ENCODE data around the gene GOLGA7B.
A peak's percentile ranks its signal among the peaks of the same experiment; 100 is the strongest.
"Not testable (repeated sequence)": the region's sequence is repeated elsewhere in the genome, so short reads cannot be mapped to it uniquely, and the experiment has no call there.

Gene GOLGA7B

DNA sequence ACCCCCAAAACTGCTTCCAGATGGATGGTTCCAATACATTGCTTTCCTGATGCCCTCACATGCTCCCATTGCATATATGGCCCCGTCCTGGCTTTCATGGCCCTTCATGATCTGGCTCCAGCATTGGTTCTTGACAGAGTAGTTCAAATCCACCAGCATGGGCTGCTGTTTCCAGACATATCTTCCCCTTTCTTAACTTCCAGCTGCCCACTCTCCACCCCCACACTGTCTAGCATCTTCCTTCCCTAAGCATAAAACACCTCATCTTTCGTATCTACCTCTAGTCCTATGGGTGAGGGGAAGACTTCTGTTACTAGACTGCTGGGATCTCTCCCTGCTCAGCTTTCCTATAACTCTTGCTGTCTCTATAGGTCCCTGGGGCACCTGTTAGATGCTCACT lies 13.2 kb upstream of the GOLGA7B start:
- Histone ChIP-seq H3K9me3 (replicated peaks; ENCODE audit: low read length) (no peaks in the 10 kb centered on the region), H3K4me1 (ENCODE audit: control insufficient read depth, insufficient read depth, low read length) (peaks cover 11% of the 10 kb centered on the region), H3K9ac (ENCODE audit: low read depth, low read length) (no peak overlapping the region), H3K4me2 (ENCODE audit: low read length) (no peak overlapping the region), H3K27me3 (ENCODE audit: control insufficient read depth, insufficient read depth, low read length) (peaks cover 51% of the 10 kb centered on the region), H3K4me3 (ENCODE audit: low read length) (no peak overlapping the region), H3K36me3 (ENCODE audit: insufficient read depth, low read length) (no peaks in the 10 kb centered on the region)

DNA sequence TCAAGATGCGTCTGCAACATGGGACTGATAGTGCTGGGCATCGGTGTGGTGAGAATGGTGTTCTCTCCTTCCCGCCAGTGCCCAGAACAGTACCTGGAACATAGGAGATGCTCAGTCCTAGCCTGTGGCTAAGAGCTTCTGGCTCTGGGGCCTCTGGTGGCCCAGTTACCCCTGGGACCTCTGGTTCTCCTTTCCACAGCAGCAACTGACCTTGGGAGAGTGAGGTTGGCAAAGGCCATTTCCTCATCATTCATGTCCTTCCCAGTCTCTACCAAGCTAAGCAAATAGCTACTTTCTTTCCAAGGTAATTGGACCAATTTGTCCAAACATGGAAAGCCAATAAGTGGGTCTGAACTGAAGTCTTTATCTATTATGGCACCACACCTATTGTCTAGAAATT lies 11.6 kb upstream of the GOLGA7B start:
- no peak overlapping the region for H3K9ac ChIP-seq (ENCODE audit: low read depth, low read length)
- peaks cover 39% of the 10 kb centered on the region for H3K27me3 ChIP-seq (ENCODE audit: control insufficient read depth, insufficient read depth, low read length)
- no peaks in the 10 kb centered on the region for H3K9me3 ChIP-seq (replicated peaks; ENCODE audit: low read length)
- no peak overlapping the region for H3K4me2 ChIP-seq (ENCODE audit: low read length)
- H3K4me3 ChIP-seq (ENCODE audit: low read length), result no peak overlapping the region
- no peaks in the 10 kb centered on the region for H3K36me3 ChIP-seq (ENCODE audit: insufficient read depth, low read length)
- H3K4me1 ChIP-seq (ENCODE audit: control insufficient read depth, insufficient read depth, low read length), result peaks cover 11% of the 10 kb centered on the region

DNA sequence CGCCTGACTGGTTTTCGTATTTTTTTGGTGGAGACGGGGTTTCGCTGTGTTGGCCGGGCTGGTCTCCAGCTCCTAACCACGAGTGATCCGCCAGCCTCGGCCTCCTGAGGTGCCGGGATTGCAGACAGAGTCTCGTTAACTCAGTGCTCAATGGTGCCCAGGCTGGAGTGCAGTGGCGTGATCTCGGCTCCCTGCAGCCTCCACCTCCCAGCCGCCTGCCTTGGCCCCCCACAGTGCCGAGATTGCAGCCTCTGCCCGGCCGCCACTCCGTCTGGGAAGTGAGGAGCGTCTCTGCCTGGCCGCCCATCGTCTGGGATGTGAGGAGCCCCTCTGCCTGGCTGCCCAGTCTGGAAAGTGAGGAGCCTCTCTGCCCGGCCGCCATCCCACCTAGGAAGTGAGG lies 8.5 kb upstream of the GOLGA7B start:
- H3K4me2 ChIP-seq (ENCODE audit: low read length); H3K36me3 ChIP-seq (ENCODE audit: insufficient read depth, low read length); H3K9ac ChIP-seq (ENCODE audit: low read depth, low read length); H3K4me3 ChIP-seq (ENCODE audit: low read length); H3K9me3 ChIP-seq (replicated peaks; ENCODE audit: low read length): not testable (repeated sequence)
- peaks cover 44% of the 10 kb centered on the region for H3K27me3 ChIP-seq (ENCODE audit: control insufficient read depth, insufficient read depth, low read length)
- H3K4me1 ChIP-seq (ENCODE audit: control insufficient read depth, insufficient read depth, low read length), result peaks cover 11% of the 10 kb centered on the region

DNA sequence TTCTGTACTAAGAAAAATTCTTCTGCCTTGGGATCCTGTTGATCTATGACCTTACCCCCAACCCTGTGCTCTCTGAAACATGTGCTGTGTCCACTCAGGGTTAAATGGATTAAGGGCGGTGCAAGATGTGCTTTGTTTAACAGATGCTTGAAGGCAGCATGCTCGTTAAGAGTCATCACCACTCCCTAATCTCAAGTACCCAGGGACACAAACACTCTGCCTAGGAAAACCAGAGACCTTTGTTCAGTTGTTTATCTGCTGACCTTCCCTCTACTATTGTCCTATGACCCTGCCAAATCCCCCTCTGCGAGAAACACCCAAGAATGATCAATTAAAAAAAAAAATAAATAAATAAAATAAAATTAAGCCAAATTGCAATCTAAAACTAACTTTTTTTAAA lies 7.5 kb upstream of the GOLGA7B start:
- H3K36me3 ChIP-seq (ENCODE audit: insufficient read depth, low read length); H3K4me2 ChIP-seq (ENCODE audit: low read length); H3K4me3 ChIP-seq (ENCODE audit: low read length); H3K9ac ChIP-seq (ENCODE audit: low read depth, low read length); H3K9me3 ChIP-seq (replicated peaks; ENCODE audit: low read length): not testable (repeated sequence)
- H3K4me1 ChIP-seq (ENCODE audit: control insufficient read depth, insufficient read depth, low read length), result peaks cover 11% of the 10 kb centered on the region
- H3K27me3 ChIP-seq (ENCODE audit: control insufficient read depth, insufficient read depth, low read length), result peaks cover 47% of the 10 kb centered on the region

DNA sequence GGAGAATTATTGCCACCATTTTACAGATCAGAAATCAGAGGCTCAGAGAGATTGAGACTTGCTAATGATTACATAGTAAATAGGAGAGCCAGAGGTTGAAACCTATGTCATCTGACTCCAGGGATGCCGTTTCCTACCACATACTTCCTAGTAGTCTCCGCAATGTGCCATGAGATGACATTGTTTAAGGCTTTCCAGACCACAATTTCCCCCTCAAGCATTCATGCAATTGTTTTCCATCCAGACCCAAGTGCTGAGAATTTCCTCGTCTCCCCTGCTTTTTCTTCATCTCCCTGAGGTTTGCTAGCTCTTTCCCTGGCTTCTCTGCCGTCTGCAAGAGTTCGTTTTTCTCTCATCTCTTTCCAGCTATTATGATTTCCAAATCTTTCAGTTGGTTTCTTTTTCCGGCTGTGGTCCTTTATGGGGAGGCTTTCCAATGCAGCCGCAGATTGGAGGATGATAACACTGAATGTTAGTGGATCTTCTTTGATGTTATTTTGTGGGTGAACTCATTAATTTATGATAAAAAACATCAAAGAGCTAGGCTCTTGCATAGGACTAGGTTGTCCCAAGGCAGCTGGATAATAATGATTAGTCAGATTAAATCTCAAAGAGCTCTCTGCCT lies 6.9 kb upstream of the GOLGA7B start:
- H3K9ac ChIP-seq (ENCODE audit: low read depth, low read length), result no peak overlapping the region
- H3K9me3 ChIP-seq (replicated peaks; ENCODE audit: low read length), result no peaks in the 10 kb centered on the region
- H3K4me2 ChIP-seq (ENCODE audit: low read length), result no peak overlapping the region
- peaks cover 45% of the 10 kb centered on the region for H3K27me3 ChIP-seq (ENCODE audit: control insufficient read depth, insufficient read depth, low read length)
- no peak overlapping the region for H3K4me3 ChIP-seq (ENCODE audit: low read length)
- peaks cover 11% of the 10 kb centered on the region for H3K4me1 ChIP-seq (ENCODE audit: control insufficient read depth, insufficient read depth, low read length)
- no peaks in the 10 kb centered on the region for H3K36me3 ChIP-seq (ENCODE audit: insufficient read depth, low read length)

DNA sequence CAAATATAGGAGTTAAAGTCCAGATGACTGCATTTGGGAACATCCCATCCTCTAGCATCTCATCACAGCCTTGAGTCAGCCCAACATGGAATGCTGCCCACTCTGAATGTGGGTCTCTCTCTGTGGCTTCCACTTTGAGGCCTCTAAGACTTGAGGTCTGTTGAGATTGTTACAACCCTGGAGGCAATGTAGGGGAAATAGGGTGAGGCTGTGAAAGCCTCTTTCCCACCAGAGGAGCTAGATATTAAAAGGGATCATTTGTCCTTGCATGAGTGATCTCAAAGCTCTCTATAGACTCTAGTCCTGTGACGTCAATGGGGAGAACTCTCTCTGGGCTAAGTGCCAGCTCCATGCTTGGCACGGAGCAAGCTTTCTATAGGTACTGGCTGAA lies 6.4 kb upstream of the GOLGA7B start:
- Histone ChIP-seq H3K36me3 (ENCODE audit: insufficient read depth, low read length) (no peaks in the 10 kb centered on the region), H3K9ac (ENCODE audit: low read depth, low read length) (no peak overlapping the region), H3K9me3 (replicated peaks; ENCODE audit: low read length) (no peaks in the 10 kb centered on the region), H3K4me2 (ENCODE audit: low read length) (no peak overlapping the region), H3K27me3 (ENCODE audit: control insufficient read depth, insufficient read depth, low read length) (peaks cover 43% of the 10 kb centered on the region), H3K4me3 (ENCODE audit: low read length) (no peak overlapping the region), H3K4me1 (ENCODE audit: control insufficient read depth, insufficient read depth, low read length) (peaks cover 11% of the 10 kb centered on the region)

DNA sequence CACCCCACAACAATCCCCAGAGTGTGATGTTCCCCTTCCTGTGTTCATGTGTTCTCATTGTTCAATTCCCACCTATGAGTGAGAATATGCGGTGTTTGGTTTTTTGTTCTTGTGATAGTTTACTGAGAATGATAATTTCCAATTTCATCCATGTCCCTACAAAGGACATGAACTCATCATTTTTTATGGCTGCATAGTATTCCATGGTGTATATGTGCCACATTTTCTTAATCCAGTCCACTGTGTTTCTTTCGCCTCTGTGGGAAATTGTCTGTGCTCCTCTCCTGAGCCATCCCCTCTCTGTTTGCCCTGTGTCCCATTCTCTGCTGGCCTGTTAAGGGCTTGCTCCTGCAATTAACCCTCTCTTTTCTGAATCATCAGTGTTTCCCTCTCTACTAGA lies 5.7 kb upstream of the GOLGA7B start:
- not testable (repeated sequence) for H3K9me3 ChIP-seq (replicated peaks; ENCODE audit: low read length); H3K4me2 ChIP-seq (ENCODE audit: low read length); H3K36me3 ChIP-seq (ENCODE audit: insufficient read depth, low read length); H3K4me3 ChIP-seq (ENCODE audit: low read length); H3K9ac ChIP-seq (ENCODE audit: low read depth, low read length)
- Histone ChIP-seq H3K4me1 (ENCODE audit: control insufficient read depth, insufficient read depth, low read length) (peaks cover 11% of the 10 kb centered on the region), H3K27me3 (ENCODE audit: control insufficient read depth, insufficient read depth, low read length) (peaks cover 41% of the 10 kb centered on the region)

DNA sequence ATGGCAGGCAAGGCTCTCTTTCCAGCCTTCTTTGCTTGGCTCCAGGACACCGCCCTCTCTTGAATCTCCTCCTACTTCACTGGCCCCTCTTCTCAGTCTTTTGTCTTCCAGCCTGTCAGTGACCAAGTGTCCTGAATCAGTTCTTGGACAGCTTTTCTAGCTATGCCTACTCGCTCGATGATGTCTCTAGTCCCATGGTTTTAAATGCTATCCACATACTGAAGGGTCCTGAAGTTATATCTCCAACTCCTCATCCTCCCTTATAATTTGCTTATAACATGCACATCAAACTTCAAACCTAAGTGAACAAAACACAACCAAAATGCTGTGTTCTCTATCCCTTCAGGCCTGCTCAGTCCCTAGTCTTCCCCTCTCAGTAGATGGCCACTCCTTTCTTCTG lies 5.0 kb upstream of the GOLGA7B start:
- Histone ChIP-seq H3K4me2 (ENCODE audit: low read length) (no peak overlapping the region), H3K9ac (ENCODE audit: low read depth, low read length) (no peak overlapping the region), H3K27me3 (ENCODE audit: control insufficient read depth, insufficient read depth, low read length) (peaks cover 45% of the 10 kb centered on the region), H3K4me3 (ENCODE audit: low read length) (no peak overlapping the region), H3K9me3 (replicated peaks; ENCODE audit: low read length) (no peaks in the 10 kb centered on the region), H3K36me3 (ENCODE audit: insufficient read depth, low read length) (no peaks in the 10 kb centered on the region), H3K4me1 (ENCODE audit: control insufficient read depth, insufficient read depth, low read length) (peaks cover 10% of the 10 kb centered on the region)

DNA sequence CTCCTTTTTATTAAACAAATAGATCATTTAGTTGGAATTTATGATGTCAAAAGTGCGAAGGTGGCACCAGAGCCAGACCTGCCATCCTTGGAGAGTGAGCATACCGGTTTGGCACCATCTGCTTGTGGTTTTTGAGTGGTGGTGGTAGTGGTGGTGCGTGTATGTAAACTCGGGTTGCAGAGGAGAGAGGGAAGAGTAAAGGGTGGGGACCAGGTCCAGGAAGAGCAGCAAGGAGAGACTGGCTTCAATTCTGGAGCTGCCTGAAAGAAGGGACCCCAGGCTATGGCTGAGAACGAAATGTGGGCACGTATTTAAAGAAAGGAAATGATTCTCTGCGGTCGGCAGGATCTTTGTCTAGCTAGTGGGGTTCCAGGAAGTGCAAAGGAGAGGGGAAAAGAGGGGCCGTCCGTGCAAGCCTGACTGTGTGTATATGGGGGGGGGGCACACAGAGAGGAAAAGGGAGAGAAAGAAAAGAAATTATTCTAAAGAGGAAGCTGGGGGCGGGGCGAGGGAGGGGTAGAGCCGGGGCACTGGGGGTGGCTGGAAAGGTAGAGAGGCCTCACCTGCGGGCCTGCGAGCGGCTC lies 448 bp upstream of the GOLGA7B start:
- Histone ChIP-seq H3K9ac (ENCODE audit: low read depth, low read length) (no peak overlapping the region), H3K4me3 (ENCODE audit: low read length) (peak overlapping the region; percentile 59), H3K27me3 (ENCODE audit: control insufficient read depth, insufficient read depth, low read length) (peaks cover 72% of the 10 kb centered on the region), H3K4me1 (ENCODE audit: control insufficient read depth, insufficient read depth, low read length) (no peaks in the 10 kb centered on the region), H3K9me3 (replicated peaks; ENCODE audit: low read length) (no peaks in the 10 kb centered on the region), H3K36me3 (ENCODE audit: insufficient read depth, low read length) (no peaks in the 10 kb centered on the region), H3K4me2 (ENCODE audit: low read length) (peak overlapping the region; percentile 74)

DNA sequence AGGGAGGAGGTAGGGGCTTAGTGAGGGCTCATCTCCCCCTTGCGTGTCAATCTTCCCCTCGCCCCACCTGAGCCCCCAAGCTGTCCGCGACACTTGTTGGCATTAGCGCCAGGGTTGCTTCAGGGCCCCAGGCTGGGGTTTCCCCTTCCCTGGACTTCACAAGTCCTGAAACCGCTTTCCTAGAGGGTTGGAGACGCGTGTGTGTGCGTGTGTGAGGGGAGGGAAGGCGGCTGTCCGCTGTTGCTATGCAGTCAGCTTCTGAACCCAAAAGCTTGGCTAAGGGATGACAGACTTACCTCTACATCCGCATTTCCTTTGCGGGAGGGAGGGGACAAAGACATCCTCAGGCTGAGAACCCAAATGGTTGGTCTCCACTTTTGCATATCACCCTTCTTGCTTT lies 803 bp downstream of the GOLGA7B start:
- H3K36me3 ChIP-seq (ENCODE audit: insufficient read depth, low read length), result no peaks in the 10 kb centered on the region
- H3K27me3 ChIP-seq (ENCODE audit: control insufficient read depth, insufficient read depth, low read length), result peaks cover 76% of the 10 kb centered on the region
- H3K9ac ChIP-seq (ENCODE audit: low read depth, low read length), result no peak overlapping the region
- H3K4me2 ChIP-seq (ENCODE audit: low read length), result no peak overlapping the region
- no peaks in the 10 kb centered on the region for H3K4me1 ChIP-seq (ENCODE audit: control insufficient read depth, insufficient read depth, low read length)
- no peak overlapping the region for H3K4me3 ChIP-seq (ENCODE audit: low read length)
- H3K9me3 ChIP-seq (replicated peaks; ENCODE audit: low read length), result no peaks in the 10 kb centered on the region

DNA sequence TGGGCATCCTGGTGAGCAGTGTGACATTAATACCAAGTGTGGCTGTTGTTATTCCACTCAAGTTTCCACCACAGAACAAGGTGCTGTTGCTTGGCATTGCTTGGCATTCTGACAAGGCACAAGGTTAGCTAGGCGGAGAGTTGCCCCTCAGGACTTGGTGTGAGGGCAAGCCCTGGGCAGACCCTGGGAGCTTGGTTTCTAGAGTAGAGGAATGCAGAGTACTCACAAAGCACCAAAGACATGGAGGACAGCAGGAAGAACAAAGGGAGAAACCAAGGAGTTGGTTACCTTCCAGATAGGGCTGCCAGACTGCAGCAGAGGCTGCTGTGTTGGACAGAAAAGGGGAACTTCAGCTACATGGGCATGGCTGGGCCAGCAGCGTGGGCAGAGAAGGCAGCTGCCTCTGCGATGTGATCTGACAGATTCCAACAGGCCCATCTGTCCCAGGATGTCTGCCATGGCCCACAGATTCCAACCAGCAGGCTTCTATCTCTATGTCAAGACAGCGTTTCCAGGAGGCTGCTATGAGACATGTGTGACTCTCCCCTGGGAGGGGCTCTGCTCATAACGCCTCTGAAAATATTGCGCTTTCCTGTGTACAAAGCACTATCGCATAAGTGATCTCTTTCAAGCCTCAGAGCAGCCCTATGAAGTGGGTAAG lies 1.8 kb downstream of the GOLGA7B start:
- no peak overlapping the region for H3K9ac ChIP-seq (ENCODE audit: low read depth, low read length)
- no peaks in the 10 kb centered on the region for H3K4me1 ChIP-seq (ENCODE audit: control insufficient read depth, insufficient read depth, low read length)
- no peaks in the 10 kb centered on the region for H3K36me3 ChIP-seq (ENCODE audit: insufficient read depth, low read length)
- no peak overlapping the region for H3K4me3 ChIP-seq (ENCODE audit: low read length)
- H3K4me2 ChIP-seq (ENCODE audit: low read length), result no peak overlapping the region
- H3K9me3 ChIP-seq (replicated peaks; ENCODE audit: low read length), result no peaks in the 10 kb centered on the region
- peaks cover 73% of the 10 kb centered on the region for H3K27me3 ChIP-seq (ENCODE audit: control insufficient read depth, insufficient read depth, low read length)

DNA sequence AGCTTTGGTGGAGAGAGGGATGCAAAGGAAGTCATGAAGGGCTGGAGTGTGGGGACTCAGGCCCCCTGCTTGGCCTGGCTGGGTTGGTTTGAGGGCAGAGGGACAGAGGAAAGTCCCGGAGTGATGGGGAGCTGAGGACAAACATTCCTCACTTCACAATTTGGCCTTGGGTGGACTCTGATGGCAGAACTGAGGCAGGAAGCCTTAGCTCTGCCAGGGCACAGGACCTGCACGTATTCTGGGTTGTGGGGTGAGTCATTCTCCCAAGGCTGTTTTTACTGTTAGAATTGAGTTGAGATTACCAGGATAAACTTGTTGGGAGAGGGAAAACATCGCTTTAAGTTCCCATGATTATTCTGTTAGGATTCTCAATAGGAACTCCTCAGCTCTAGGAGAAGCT lies 2.6 kb downstream of the GOLGA7B start:
- Histone ChIP-seq H3K4me3 (ENCODE audit: low read length) (no peak overlapping the region), H3K27me3 (ENCODE audit: control insufficient read depth, insufficient read depth, low read length) (peaks cover 71% of the 10 kb centered on the region), H3K4me2 (ENCODE audit: low read length) (no peak overlapping the region)

More for the DNA sequence above, 2.6 kb downstream of the GOLGA7B start:
- no peaks in the 10 kb centered on the region for H3K4me1 ChIP-seq (ENCODE audit: control insufficient read depth, insufficient read depth, low read length)
- no peak overlapping the region for H3K9ac ChIP-seq (ENCODE audit: low read depth, low read length)
- no peaks in the 10 kb centered on the region for H3K9me3 ChIP-seq (replicated peaks; ENCODE audit: low read length)
- H3K36me3 ChIP-seq (ENCODE audit: insufficient read depth, low read length), result no peaks in the 10 kb centered on the region
